Body of pancreas (tissue), 4 donors: ENCODE data around the gene PLCB1.

ENCODE experiments used
- CTCF ChIP-seq, 7 experiments: fragments of 450-650 bp in 4 of 7; fragments of 200-600 bp in 3 of 7; sonication (generic) in 3 of 7; IDR thresholded peaks; one replicate each; pipeline ENCODE4 v1.5.1; 2016 to 2019; ENCODE audit warnings: antibody characterized with exemption in 7 of 7
- POLR2A ChIP-seq, 3 donors: fragments of 450-650 bp; IDR thresholded peaks; one replicate each; pipeline ENCODE4 v1.6.1; 2016; ENCODE audit warnings: antibody characterized with exemption in 3 of 3, mild to moderate bottlenecking in 2 of 3

- TF ChIP-seq POLR2A (IDR thresholded peaks at IDR 0.05) (no peak), CTCF (IDR thresholded peaks at IDR 0.05) (no peak)
These were observed 291.4 kb downstream of the PLCB1 start for GRCh38 chr20:8423482-8423881.
